GM18858 (cell line): ENCODE measurements around the gene ALDOA.
"Not testable (repeated sequence)": the region's sequence is repeated elsewhere in the genome, so short reads cannot be mapped to it uniquely, and the experiment has no call there.

Experiments
- ATAC-seq: cut with Tn5 transposase; IDR thresholded peaks from one replicate; pipeline ENCODE4 v1.9.1; 2021; ENCODE audit not compliant: unreplicated experiment

ALDOA gene

DNA sequence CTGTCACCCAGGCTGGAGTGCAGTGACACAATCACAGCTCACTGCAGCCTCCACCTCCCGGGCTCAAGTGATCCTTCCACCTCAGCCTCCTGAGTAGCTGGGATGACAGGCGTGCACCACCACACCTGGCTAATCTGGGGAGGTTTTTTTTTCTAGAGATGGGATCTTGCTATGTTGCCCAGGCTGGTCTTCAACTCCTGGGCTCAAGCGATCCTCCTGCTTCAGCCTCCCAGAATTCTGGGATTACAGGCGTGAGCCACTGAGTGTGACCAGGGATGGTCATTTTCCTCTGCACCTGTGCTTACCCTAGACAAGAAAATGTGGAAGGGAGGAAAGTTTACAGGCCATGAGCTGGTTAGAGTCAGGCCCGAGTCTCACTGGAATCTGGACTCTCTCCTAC is 24.9 kb upstream of the ALDOA start:
- ATAC-seq = not testable (repeated sequence)

DNA sequence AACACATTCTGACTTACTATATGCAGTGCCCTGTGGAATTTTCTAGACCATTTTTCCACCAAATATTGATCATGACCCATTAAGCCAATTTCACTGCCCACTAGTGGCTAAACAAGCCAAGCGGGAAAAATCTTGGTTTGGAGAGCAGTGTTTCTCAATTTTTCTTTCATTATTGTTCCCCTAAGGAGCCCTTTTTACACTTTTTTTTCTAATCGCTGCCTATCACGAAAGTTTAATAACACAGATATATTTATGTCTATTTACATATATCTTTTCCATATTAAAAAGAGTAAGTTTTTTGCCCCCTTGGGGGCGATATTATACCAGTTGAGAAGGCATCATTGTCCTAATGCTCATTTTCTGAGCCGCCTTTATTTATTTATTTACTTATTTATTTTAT is 23.7 kb upstream of the ALDOA start:
- no peak for ATAC-seq

DNA sequence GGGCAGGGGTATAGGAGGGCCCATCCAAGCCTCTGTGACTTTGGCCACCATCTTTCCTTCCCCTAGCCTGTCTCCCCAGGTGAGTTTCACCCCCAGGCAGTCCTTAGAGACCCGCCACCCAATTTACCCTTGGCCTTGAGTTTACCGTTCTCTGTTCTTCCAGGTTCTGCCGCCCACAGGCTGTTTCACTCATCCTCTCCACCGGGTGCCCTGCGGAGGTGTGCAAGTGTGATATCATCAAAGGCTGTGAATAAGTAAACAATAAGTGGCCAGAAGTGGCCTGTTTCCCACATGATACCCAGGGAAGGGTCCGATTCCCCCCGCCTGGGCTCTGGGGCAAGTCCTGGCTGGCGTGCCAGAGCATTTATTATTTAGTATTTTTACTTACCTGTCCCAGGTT is 19.4 kb upstream of the ALDOA start:
- ATAC-seq = no peak

- no peak for ATAC-seq
These were observed 19.0 kb upstream of the ALDOA start for GRCh38 chr16:30046588-30046987.

DNA sequence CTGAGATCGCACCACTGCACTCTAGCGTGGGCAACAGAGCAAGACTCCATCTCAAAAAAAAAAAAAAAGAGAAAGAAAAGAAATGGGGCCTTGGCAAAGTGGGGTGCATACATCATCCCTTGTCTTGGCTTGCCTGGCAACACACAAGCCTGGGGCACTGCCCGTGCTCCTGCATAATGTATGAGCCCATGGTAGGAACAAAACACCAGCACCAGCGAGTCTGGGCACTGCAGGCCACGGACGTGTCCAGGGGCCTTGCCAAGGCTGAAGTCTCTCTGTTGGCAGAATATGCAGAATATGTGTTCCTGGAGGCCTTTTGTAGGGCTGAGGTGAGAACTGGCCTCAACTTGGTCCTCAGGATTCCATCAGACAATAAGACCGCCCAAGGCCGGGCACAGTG is 15.7 kb upstream of the ALDOA start:
- ATAC-seq = no peak

DNA sequence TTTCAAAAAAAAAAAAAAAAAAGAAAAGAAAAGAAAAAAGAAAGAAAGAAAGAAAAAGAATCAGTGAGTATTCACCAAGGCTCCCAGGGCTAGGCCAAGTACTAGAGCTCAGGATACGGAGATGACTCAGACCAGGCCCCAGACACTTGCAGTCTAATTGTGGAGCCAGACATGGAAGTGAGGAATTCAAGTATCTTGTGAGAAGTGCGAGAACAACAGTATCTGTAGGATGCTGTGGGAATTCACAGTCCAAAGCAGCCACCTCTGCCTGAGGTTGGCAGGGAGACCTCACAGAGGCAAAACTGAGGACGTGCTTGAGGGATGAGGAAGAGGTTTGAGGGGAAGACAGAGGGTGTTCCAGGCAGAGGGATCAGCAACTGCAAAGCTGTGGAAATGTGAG is 14.0 kb upstream of the ALDOA start:
- no peak for ATAC-seq

- ATAC-seq = no peak
These were observed 12.7 kb upstream of the ALDOA start for GRCh38 chr16:30052671-30053372.

DNA sequence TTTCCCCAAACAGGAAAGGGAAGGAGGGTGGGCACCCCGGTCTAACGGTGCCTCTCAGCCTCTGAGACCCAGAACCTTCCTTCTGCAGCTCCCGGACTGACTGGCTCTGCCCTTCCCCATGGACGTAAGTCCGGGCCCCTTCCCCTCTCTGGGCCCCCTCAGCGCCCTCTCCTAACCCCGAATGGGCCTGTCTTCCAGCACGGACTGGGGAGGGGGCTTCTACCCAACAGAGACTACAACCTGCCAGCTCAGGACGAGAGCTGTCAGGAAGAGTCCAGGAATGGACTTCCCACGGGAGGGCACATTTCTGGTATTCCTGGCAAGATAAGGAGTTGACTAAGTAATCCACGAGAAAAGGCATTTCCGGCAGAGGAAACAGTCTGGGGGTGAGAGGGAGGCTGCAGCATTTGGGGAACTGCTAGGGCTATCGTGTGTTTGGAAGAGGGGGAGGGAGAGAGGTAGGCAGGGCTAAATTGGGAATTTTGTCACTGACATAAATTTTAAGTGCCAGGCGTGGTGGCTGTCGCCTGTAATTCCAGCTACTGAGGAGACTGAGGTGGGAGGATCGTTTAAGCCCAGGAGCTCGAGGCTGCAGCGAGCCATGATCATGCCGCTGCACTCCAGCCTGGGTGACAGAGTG is 12.1 kb upstream of the ALDOA start:
- no peak for ATAC-seq

DNA sequence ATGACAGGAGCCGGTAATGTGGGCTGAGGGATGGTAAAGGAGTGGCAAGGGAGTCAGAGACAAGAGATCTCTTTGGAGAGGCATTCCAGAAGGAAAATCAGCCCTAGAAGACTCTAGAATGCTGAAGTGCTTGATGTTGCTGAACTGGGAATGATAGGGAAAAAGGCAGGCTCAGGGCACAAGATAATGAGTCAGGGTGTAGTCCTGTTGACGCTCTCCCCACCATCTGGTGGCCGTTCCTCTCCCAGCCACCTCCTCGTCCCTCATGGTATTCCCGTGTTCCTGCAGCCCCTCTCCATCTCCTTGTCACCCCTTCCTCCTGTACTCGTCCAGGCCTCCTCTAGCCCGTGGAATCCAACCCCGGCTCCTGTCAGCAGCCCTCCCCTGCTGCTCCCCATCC is 11.1 kb upstream of the ALDOA start:
- ATAC-seq = no peak

DNA sequence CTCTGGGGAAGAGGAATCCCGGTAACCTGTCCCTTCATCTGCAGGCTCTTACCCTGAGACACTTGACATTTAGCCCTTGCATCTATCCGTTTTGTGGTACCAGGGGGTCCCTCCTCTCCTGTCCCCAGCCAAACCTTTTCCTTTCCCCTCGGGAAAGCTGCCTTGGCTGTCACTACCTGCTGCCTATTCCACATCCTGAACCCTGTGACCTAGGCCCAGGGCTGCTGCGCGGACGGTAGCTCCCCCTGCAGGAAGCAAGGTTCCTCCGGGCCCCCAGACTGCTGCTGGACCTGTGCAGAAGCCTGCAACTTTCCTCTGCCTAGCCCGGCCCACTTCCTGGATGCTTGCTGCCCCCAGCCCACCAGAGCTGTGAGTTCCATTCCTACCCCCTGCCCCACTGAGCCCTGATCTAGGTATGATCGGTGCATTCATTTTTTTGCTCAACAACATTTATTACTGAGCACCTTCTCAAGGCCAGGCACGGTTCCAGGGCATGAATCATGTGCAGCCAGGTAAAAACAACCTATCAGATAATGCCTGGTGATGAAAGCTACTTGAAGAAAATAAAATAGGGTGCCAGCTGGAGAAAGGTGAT is 10.5 kb upstream of the ALDOA start:
- no peak for ATAC-seq

- no peak for ATAC-seq
These were observed 5.2 kb upstream of the ALDOA start for GRCh38 chr16:30060346-30060745.

DNA sequence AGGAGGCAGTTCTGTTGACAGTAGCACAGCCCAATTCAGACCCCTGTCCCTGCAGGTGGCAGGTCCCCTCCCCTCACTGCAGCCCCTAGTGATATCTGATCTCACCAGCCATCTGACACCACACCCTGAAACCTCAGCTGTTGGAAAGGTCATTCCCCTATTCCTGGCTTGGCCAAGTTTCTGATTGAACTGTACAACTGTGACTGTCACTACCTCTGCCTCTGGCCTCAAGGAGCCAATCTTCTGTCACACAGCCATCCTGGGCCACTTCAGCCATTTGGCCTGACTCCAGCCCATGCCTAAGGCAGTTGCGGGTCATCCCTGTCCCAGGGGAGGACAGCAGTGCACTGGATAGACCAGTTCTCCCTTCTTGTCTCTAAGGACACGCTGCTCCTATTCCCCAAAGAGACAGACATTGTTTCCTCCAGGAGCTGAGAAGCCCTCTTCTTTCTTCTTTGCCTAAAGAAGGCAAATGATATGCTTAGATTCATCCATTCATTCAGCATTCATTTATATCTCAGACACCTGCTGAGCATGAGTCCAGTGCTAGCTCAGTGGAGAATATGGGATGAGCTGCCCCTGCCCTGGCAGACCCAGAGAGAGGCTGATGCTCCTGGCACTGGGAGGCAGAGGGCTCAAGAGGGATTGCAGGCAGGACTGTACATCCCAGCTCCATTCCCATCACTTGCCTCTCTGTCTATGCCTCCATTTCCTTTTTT is 4.6 kb upstream of the ALDOA start:
- ATAC-seq = no peak

DNA sequence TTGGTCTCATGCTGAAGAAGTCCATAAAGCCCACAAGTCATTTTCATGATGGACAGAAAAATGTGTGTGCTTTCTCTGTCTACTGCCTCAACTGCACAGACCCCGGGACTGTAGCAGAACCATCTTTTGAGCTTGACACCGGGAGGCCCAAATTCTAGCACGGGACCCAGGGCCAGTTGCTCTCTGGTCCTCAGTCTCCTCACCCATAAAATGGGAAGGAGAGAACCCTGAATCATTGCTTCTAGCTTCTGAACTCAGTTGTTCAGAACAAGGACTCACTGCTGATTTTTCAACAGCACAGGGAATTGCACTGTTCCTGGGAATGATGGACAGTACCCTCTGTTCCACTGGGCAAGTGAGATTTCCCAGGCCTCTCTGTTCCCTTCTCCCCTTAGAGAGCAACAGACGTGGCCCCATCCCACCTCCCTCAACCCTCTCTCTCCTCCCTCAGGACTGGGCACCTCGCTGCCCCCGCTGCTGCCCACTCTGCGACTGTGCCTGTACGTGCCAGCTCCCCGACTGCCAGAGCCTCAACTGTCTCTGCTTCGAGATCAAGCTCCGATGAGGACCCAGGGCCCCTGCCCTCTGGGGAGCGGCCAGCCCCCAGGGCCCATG is 2.2 kb upstream of the ALDOA start:
- no peak for ATAC-seq

DNA sequence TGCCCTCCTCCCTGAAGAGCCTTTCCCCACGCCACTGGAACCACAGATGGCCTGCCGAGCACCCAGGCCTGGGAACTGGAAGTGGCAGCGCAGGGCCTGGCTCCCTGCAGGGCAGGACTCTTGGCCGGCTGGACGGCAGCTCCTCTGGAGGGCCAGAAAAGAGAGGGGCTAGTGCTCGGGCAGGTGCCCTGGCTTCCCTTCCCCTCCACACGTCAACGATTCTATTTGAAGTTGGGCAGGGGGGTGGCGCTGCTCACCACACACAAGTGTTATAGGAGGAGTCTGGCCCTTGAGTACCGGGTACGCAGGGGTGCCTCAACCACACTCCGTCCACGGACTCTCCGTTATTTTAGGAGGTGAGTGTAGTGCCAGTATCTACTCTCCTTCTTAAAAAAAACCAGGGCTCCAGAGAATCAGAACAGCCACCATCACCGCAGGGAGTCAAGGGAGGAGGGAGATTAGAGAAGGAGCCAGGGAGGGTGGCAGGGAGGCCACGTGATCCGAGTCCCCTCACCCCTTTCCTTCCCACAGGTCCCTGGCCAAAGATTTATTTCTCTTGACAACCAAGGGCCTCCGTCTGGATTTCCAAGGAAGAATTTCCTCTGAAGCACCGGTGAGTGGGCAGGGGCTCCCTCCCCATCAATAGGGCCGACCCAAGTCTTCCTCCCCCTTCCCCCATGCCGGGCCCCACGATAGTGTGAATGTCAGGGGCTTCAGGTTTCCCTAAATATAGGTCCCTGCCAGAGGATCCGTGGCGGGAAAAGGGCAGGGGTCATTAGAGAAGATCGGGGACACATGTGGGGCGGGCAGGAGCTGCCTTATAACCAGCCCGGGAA is 1.4 kb upstream of the ALDOA start:
- no peak for ATAC-seq

DNA sequence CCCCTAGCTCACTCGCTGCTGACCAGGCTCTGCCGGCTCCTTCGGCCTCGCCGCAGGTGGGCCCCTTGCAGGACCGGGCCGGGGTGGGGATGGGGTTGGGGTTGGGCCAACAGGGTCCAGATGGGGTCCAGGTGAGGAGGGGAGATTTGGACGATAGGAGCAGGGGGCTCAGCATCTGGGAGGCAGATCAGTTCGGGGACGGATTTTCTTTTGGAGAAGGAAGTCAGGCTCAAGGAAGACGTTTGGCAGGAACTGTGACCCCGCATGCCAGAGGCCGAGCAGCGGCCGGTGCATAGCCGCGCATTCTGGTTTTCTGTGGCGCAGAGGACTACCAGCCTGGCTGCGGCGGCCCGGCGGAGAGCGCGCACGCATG is 845 bp upstream of the ALDOA start:
- no peak for ATAC-seq

- ATAC-seq = no peak
These were observed 592 bp downstream of the ALDOA start for GRCh38 chr16:30065943-30066760.

DNA sequence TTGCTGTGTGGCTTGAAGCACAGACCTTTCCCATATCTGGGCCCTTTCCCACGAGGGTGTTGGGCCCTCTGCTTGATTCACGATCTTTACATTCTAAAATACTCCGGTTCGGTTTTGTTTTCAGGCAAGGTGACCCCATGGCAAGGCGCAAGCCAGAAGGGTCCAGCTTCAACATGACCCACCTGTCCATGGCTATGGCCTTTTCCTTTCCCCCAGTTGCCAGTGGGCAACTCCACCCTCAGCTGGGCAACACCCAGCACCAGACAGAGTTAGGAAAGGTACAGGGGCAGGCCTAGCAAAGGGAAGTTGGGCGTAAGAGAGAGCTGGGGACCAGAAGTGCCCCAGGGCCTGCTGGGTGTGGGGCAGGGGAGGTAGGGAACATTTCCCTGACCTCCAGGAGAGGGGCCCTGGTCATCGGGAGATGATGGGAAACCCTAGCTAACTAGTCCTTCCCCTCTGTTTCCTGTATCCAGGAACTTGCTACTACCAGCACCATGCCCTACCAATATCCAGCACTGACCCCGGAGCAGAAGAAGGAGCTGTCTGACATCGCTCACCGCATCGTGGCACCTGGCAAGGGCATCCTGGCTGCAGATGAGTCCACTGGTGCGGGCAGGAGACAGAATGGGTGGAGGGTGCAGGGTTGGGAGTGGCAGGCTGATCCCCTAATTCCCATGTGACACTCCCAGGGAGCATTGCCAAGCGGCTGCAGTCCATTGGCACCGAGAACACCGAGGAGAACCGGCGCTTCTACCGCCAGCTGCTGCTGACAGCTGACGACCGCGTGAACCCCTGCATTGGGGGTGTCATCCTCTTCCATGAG is 1.4 kb downstream of the ALDOA start:
- no peak for ATAC-seq

GRCh38 chr16:30067584-30067916 is 2.0 kb downstream of the ALDOA start:
- no peak for ATAC-seq

DNA sequence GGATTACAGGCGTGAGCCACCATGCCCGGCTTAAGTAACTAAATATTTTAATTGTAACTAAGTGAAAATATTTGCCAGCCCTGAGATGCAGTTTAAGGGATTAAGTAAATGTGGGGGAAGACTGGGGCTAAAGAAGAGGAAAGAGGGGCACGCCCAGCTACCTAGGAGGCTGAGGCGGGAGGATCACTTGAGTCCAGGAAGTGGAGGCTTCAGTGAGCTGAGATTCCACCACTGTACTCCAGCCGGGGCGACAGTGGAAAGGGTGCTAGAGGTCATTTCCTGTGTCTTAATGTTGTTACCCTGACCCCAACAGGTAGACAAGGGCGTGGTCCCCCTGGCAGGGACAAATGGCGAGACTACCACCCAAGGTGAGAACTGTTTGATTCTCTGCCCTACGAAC is 2.8 kb downstream of the ALDOA start:
- ATAC-seq = no peak
